Cerebellar nuclear complex (tissue), 1 donor: Measurements from ENCODE around the gene NRAP.

Experiments used
- DNase-seq, 2 experiments: peaks; one replicate each; lab custom pipeline; 2025; lab: John Stamatoyannopoulos, UW

The NRAP gene, protein sequence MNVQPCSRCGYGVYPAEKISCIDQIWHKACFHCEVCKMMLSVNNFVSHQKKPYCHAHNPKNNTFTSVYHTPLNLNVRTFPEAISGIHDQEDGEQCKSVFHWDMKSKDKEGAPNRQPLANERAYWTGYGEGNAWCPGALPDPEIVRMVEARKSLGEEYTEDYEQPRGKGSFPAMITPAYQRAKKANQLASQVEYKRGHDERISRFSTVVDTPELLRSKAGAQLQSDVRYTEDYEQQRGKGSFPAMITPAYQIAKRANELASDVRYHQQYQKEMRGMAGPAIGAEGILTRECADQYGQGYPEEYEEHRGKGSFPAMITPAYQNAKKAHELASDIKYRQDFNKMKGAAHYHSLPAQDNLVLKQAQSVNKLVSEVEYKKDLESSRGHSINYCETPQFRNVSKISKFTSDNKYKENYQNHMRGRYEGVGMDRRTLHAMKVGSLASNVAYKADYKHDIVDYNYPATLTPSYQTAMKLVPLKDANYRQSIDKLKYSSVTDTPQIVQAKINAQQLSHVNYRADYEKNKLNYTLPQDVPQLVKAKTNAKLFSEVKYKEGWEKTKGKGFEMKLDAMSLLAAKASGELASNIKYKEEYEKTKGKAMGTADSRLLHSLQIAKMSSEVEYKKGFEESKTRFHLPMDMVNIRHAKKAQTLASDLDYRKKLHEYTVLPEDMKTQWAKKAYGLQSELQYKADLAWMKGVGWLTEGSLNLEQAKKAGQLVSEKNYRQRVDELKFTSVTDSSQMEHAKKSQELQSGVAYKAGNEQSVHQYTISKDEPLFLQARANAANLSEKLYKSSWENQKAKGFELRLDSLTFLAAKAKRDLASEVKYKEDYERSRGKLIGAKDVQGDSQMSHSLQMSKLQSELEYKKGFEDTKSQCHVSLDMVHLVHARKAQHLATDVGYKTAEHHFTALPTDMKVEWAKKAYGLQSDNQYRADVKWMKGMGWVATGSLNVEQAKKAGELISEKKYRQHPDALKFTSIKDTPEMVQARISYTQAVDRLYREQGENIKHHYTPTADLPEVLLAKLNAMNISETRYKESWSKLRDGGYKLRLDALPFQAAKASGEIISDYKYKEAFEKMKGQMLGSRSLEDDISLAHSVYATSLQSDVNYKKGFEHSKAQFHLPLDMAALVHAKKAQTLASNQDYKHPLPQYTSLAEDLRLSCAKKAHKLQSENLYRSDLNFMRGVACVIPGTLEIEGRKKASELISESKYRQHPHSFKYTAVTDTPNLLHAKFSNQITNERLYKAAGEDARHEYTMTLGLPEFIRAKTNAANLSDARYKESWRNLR (N-terminal part only)

DNA sequence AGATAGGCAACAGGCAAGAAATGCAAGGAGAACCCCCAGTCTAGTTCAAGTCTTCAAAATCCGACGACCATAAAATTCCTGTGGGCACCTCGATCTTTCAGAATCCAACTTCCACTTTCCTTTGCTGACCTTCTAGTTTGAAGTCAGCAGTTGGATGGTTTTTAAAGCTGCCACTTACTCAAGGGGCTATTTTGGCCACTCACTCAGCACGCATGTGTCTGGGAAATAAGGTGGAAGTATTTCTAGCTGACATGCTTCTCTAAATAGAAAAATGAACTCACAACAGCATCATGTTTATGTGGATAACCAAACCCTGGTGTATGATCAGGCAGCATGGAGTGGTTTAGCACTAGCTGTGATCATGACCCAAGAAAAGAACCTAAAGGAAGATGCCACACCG is at the start of gene NRAP:
Gene NRAP (minus strand): TSS at position 134 of the 400 bp plus-strand sequence. CDS start 159 bp downstream, outside the sequence.
- no peak for DNase-seq

DNA sequence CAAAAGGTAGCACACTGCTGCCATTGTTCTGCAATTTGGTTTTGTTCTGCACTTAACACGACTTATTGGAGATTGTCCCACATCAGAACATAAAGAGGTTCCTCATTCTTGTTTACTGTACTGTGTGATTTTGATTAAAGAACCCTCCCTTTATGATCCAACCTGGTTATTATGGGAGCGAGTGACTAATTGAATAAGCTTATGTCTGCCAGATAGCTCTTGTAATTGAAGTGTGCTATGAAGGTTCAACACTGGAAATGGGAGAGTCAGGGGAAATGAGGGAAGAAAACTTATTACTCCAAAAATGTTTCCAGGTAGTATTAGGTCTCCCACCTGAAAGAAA is 49.8 kb upstream of the NRAP start:
- no peak for DNase-seq

DNA sequence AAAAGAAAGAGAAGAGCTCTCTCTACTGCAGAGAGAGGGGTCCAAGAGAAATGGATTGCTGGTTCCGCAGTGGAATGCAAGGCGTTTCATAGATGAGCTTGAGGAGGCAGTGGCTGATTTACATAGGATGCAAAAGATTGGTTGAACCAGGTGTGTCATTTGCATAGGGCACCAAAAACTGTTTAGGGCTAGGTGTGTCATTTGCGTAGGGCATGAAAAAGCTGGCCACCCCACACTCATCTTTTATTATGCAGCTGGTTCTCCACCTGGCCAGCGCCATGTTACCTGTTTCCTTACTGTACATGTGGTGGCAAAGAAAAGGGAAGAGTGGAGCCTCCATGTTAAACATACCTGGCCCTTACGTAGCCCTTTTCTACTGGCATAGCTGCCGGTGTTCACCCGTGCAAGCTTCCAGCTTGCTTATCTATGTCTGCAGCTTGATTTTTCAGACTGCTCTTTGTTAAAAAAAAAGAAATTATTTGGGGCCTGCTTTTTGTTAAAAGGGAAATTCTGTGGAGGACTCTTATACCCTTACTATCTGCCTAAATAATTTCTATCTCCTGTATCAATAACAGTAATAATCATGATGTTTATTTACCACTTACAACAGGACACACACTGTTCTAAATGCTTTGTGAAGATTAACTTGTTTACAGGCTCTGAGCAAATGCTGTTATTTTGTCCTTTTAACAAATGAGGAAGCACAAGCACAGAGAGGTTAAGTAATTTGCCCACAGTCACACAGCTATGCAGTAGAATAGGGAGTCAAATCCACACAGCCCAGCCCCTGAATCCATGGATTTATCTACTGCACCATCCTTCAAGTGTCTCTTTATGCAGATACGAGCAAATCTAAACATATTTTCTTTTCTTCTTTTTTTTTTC is 49.2 kb upstream of the NRAP start:
- no peak for DNase-seq

DNA sequence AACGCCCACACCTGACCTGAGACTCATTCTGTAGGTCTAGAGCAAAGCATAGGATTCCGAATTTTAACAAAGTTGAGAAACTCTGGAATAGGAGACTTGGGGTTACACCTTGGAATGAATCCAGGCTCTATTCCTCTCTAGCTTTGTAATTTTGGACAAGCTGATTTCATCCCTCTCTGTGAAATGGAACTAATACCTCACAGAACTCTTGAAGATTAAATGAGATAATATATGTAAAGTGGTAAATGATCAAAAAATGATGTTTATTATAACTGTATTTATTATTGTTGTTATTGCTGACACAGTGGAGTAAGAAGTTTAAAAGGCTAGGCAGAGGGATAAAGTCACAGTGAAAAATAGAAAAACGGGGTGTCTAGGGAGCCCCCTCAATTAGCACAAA is 48.2 kb upstream of the NRAP start:
- no peak for DNase-seq

DNA sequence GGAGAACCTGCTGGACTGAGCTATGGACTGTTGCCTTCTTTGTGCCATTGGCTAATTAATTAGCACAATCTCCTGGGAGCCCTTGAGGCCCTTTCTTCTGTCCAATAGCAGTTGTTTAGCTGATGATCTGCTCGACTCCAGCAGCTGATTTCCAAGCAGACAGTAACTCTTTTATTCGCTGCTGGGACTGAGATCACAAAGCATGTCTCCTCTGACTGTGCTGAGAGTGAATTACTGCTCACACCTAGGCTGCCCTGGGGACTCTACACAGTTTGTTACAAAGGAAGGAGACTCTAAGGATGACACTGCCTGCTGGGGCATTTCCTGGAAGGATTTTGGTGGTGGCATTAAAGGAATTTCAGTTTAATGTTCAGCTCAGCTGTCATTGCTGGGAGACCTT is 47.3 kb upstream of the NRAP start:
- DNase-seq, result no peak

DNA sequence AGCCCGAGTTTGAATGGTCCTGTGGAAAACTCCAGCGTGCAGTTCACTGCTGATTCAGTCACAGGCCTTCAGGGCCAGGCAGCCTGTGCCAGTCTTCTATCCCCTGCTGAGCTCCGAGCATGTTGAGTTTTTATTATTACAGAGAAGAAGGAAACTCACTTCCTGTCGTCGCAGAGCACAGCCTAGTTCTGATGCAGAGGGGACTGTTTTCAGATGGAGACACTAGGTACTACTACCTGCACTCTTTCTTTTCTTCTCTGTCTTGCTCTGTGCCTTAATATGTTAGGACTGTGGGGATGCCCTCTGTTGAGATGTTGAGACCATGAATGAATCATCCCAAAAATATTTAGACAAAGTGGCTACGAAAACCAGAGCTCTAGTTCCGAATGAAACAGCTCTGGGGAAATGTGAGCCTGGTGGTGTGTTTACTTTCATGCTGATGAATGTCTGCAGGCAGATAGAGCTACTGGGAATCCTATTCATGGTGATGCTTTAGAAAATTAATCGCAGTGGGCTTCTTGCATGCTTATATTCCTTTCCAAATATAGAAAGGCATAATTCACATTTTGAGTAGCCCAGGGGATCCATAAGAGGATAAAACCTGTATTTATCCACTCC is 45.5 kb upstream of the NRAP start:
- DNase-seq, result no peak

DNA sequence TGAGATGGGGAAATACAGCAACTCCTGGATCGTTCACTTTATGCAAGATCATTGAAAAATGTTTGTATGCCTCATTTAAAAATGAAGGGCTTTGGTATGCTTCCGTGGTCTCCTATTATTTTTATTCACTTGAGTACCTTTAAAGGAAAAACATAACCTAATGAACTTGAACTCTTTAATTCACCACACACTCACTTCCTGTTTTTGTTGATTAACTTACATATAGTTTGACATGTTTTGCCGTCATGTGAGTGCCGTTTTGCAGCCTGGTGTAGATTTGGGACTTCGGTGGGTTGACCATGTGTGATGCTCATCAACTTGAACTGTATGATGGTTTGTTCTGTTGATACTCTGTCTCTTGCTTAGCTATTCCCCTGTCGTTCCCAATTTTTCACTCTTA is 44.8 kb upstream of the NRAP start:
- DNase-seq, result no peak

DNA sequence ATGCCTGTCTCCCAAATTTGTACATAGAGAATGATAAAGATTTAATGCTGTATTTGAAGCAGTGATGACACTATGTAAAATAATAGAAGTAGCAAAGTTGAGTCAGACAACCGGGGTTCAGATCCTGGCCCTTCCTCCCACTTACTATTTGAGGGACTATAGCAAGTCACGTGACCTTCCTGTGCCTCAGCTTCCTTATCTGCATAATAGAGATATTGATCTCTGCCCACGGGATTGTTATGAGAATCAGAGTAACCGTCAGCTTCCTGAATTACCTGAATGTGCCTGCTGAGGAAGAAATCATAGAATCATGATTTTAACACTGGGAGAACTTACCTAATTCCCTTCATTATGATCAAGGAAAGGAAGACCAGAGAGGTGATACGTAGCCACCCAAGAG is 42.8 kb upstream of the NRAP start:
- DNase-seq, result no peak

DNA sequence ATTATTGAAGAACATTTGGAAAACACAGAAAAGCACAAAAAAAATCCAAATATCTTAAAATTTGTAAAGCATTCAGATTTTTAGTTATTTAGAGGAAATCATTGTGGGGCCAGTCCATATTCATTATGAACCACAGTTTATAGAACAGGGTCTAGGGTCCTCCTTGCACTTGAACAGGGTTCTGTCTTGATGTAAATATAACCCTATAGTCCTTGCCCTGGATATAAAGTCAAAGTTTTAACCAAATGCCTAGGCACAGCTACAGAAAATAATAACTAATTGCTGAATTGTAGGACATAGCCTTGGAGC is 41.5 kb upstream of the NRAP start:
- no peak for DNase-seq

DNA sequence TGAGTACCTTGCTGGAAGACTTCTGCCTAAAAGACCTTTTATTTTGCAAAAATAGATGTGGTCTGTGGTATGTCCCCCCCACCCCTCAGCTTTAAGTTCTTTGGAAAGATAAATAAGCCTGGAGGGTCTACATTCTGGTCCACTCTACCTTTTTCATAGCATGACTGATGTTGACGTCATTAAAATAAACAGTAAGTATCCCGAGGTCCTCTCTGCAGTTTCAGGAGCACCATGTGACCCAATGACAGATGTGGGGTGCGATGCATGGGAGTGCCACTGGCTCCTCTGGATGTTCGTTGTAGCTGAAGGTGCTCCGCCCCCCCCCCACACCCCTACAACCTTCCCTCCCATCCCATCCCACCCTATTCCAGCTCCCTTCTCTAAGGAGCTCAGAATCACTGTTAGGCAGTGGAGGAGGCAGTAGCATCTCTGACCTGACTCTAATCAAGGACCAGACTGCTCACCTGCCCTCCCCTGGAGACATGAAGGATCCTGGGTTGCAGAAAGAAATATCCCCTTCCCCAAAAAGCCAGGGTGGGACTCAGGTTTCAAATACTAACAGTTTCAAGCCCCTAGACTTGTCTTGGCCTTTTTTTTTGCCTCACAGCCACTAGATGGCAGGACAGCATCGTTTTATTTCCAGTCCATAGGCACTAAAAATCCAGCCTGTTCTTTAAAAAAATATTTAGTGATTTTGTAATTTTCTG is 40.9 kb upstream of the NRAP start:
- no peak for DNase-seq

DNA sequence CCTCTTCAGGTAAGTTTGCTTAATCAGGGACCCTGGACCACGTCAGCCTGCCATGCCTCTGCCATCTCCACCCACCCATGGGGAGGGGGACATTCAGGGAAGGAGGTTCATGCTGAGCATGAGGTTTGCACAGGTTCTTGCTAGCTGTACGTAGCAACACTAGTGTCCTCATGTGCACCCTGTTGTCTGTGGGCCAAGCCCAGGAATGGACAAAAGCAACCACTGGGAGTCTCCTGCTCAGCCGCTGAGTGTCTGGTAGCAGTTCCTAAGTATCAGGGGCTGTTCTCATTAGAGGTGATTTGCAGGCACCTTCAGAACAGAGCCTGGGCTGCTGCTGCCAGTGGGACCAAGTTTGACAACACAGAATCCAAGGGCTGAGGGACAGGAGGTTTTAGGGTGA is 33.8 kb upstream of the NRAP start:
- no peak for DNase-seq

DNA sequence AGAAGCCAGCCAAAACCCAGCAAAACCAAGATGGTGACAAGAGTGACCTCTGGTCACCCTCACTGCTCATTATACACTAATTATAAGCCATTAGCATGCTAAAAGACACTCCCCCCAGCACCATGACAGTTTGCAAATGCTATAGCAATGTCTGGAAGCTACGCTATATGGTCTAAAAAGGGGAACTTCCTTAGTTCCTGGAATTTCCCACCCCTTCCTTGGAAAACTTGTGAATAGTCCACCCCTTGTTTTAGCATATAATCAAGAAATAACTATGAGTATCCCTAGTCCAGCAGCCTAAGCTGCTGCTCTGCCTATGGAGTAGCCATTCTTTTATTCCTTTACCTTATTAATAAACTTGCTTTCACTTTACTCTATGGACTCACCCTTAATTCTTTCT is 31.9 kb upstream of the NRAP start:
- no peak for DNase-seq

DNA sequence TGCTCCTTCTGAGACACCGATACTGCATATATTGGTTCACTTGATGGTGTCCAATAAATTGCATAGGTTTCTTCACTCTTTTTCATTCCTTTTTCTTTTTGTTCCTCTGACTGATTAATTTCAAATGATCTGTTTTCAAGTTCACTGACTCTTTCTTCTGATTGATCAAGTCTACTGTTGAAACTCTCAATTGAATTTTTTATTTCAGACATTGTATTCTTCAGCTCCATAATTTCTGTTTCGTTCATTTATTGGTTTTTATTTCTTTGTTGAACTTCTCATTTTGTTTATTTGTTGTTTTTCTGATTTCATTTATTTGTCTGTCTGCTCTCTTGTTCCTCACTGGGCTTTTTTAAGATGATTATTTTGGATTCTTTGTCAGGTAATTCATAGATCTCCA is 29.5 kb upstream of the NRAP start:
- no peak for DNase-seq

DNA sequence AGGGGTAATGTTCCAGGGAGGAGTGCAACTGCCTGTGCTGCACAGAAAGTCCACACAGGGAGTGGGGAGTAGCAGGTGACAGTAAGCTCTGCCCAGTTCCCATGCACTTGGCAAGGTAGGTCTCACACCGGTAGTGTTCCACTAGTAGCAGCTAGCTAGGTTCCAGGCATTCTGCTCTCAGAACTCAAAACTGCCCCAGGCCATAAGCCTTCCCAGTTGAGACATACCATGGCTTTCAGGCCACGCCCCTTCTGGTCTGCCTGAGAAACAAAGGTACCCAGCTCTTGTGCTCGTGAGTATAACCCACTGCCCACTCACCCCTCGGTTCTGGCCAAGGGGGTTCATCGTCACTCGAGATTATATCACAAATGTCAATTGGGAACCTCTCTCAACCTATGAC is 28.4 kb upstream of the NRAP start:
- no peak for DNase-seq

DNA sequence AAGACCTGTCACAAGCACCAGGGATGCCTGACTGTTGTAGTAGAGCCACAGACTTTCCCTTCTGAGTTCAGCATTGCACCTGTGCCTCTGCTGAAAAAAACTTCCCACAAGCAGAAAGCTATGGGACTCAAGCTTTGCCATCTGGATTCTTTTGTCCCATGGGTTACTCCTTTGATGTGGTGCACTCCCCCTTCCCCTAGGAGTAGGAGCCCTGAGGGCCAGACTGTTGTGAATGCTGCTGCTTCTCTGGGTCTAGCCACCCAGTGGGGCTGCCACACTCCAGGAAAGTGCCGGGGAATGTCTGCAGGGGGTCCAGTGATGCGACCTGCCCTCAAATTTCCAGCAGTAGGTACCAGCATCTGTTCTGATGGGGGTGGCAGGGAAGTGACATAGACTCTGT is 27.5 kb upstream of the NRAP start:
- DNase-seq, result no peak

DNA sequence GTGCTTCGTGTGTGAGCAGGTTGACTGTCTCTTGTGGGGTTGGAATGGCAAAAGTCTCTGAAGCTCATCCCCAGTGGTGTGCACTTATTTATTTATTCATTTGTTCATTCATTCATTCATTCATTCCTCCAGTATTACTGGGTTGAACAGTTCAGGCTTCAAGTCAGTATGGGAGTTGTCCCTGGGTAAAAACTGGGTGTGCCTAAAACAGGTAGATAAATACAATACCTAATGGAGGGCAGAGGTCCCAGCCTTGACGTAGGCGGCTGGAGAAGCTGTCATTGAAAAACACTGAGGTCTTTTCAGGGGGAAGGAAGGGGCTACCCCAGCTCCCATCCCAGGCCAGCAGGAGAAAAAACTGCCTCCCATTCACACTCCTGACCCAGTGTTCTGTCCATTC is 26.9 kb upstream of the NRAP start:
- DNase-seq, result no peak

DNA sequence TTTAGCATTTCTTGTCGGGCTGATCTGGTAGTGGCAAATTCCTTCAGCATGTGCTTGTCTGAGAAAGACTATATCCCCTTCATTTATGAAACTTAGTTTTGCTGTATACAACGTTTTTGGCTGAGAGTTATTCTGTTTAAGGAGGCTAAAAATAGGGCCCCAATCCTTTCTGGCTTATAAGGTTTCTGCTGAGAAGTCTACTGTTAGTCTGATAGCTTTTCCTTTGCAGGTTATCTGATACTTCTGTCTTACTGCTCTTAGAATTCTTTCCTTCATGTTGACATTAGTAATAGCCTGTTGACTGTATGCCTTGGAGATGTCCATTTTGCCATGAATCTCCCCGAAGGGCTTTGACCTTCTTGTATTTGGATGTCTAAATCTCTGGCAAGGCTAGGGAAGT is 25.7 kb upstream of the NRAP start:
- DNase-seq, result no peak

DNA sequence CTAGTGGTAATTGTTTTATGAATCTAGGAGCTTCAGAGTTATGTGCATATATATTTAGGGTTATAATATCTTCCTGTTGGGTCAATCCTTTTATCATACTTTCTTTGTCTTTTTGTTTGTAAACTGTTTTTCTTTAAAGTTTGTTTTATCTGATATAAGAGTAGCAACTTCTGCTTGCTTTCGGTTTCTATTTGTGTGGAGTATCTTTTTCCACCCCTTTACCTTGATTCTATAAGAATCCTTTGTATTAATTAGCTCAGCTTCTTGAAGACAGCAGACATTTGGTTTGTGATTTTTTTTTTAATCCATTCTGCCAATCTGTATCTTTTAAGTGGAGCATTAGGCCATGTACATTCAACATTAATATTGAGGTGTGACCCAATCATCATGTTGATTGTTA is 25.2 kb upstream of the NRAP start:
- no peak for DNase-seq

DNA sequence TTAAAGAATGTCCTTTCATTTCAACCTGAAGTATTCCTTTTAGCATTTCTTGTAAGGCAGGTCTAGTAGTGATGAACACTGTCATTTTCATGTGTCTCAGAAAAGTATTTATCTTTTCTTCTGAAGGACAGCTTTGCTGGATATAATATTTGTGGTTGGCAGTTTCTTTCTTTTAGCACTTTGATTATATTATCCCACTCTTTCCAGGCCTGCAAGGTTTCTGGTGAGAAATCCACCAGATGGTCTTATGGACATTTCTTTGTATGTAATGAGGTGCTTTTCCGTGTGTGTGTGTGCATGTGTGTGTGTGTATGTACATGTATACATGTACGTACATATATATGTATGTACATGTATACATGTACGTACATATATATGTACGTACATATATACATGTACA is 23.2 kb upstream of the NRAP start:
- no peak for DNase-seq

DNA sequence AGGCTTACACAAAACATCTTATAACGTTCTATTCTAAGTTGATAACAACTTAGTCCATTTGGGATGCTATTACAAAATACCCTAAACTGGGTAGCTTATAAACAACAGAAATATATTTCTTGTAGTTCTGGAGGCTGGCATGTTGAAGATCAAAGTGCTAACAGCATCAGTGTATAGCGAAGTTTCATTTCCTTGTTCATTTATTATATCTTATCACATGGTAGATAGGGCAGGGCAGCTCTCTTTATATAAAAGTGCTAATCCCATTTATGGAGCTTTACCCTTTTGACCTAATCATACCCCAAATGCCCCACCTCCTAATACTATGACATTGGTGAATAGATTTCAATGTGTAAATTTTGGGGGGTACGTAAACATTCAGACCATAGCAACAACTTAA is 22.2 kb upstream of the NRAP start:
- DNase-seq, result no peak

DNA sequence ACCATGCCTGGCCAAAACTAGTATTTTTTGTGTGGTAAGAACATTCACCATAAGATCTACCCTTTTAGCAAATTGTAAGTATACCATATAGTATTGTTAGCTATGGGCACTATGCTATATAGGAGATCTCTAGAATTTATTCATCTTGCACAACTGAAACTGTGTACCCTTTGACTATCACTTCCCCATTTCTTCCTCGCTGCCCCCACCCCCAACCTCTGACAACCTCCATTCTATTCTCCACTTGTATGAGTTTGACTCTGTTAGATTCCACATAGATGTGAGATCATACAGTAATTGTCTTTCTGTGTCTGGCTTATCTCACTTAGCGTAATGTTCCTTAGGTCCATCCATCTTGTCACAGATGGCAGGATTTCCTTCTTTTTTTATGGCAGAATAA is 19.5 kb upstream of the NRAP start:
- DNase-seq, result no peak
